GM12891 (cell line): Measurements from ENCODE around the gene ERBB2.

Experiments used
- DNase-seq: peaks from one replicate; pipeline ENCODE4 v3.0.0; 2011; ENCODE audit warnings: low spot score; ENCODE audit not compliant: insufficient read length
- FAIRE-seq: peaks from 2 replicates; lab custom pipeline; 2011; peaks lifted over from hg19 to GRCh38; lab: Jason Lieb, UNC
- PAX5 ChIP-seq: IDR thresholded peaks from 2 replicates; pipeline ENCODE4 v1.6.1; 2011; ENCODE audit warnings: low read length, moderate library complexity, mild to moderate bottlenecking; ENCODE audit not compliant: insufficient read depth, severe bottlenecking
- POLR2A ChIP-seq: IDR thresholded peaks from 2 replicates; pipeline ENCODE4 v1.6.1; 2011; ENCODE audit warnings: low read depth, low read length, control low read depth
- POLR2AphosphoS5 ChIP-seq: IDR thresholded peaks from 2 replicates; pipeline ENCODE4 v1.6.1; 2011; ENCODE audit warnings: low read depth, low read length, control low read depth
- POU2F2 ChIP-seq: IDR thresholded peaks from 2 replicates; pipeline ENCODE4 v1.6.1; 2011; ENCODE audit warnings: low read depth, mild to moderate bottlenecking, control low read depth, low read length, moderate library complexity
- SPI1 ChIP-seq: IDR thresholded peaks from 2 replicates; pipeline ENCODE4 v1.6.1; 2011; ENCODE audit warnings: low read depth, low read length, control low read depth
- TAF1 ChIP-seq: IDR thresholded peaks from 2 replicates; pipeline ENCODE4 v1.6.1; 2011; ENCODE audit warnings: low read depth, low read length, control low read depth

Gene ERBB2

GRCh38 chr17:39736319-39737165 is 36.7 kb downstream of the ERBB2 start:
- FAIRE-seq = peak; percentile 13
- no peak for TF ChIP-seq POU2F2
- TF ChIP-seq PAX5 = no peak
- TF ChIP-seq POLR2A = no peak
- no peak for TF ChIP-seq SPI1
- TF ChIP-seq POLR2AphosphoS5 = no peak
- TF ChIP-seq TAF1 = no peak
- DNase-seq = no peak

- no peak for FAIRE-seq
- TF ChIP-seq POLR2A = no peak
- TF ChIP-seq POLR2AphosphoS5 = no peak
- no peak for TF ChIP-seq SPI1
- TF ChIP-seq PAX5 = no peak
- no peak for TF ChIP-seq POU2F2
- no peak for TF ChIP-seq TAF1
- DNase-seq = no peak
Observed at GRCh38 chr17:39737206-39737759, 37.4 kb downstream of the ERBB2 start.

GRCh38 chr17:39737760-39738567 is 38.1 kb downstream of the ERBB2 start, which contains the start of gene GRB7:
Gene GRB7, plus strand, starts transcription at chr17:39737938. Its CDS starts 4,364 bp downstream, at chr17:39742302.
- FAIRE-seq (no peak), DNase-seq (peak; percentile 55)
- TF ChIP-seq TAF1 (no peak), POLR2AphosphoS5 (no peak), SPI1 (no peak), PAX5 (no peak), POU2F2 (no peak), POLR2A (no peak)

GRCh38 chr17:39738568-39738901 is 38.7 kb downstream of the ERBB2 start:
- peak; percentile 70 for DNase-seq
- peak; percentile 76 for FAIRE-seq
- TF ChIP-seq PAX5 = no peak

GRCh38 chr17:39738983-39739884 is 39.4 kb downstream of the ERBB2 start:
- TF ChIP-seq POU2F2 (no peak), PAX5 (no peak), SPI1 (no peak), POLR2AphosphoS5 (no peak), POLR2A (no peak), TAF1 (no peak)
- no peak for FAIRE-seq
- DNase-seq = no peak

- no peak for DNase-seq
- no peak for TF ChIP-seq SPI1
- TF ChIP-seq POLR2A = no peak
- no peak for TF ChIP-seq PAX5
- FAIRE-seq = no peak
Observed at GRCh38 chr17:39739885-39740356, 40.1 kb downstream of the ERBB2 start.

GRCh38 chr17:39740357-39741111 is 40.7 kb downstream of the ERBB2 start:
- DNase-seq (no peak), FAIRE-seq (no peak)
- TF ChIP-seq SPI1 (no peak), POLR2AphosphoS5 (no peak), TAF1 (no peak), POLR2A (no peak), PAX5 (no peak), POU2F2 (no peak)

GRCh38 chr17:39742126-39742855 is 42.4 kb downstream of the ERBB2 start:
- TF ChIP-seq POLR2A = no peak
- TF ChIP-seq SPI1 = no peak
- no peak for TF ChIP-seq TAF1
- TF ChIP-seq PAX5 = no peak
- TF ChIP-seq POU2F2 = no peak
- no peak for TF ChIP-seq POLR2AphosphoS5
- no peak for FAIRE-seq
- no peak for DNase-seq
